Stimulated activated CD8-positive, alpha-beta memory T cell treated with anti-CD3 and anti-CD28 coated beads, Interleukin-12 subunit alpha, Interleukin-12 subunit beta, amount 100 ng/mL, for 1 hour (primary cell): ENCODE data around the gene SLC4A7.
"Not testable (repeated sequence)": the region's sequence is repeated elsewhere in the genome, so short reads cannot be mapped to it uniquely, and the experiment has no call there.

Source experiments
- DNase-seq: peaks from one replicate; pipeline ENCODE4 v3.0.0-alpha.2; 2020; ENCODE audit warnings: low read depth

SLC4A7 gene

GRCh38 chr3:27357665-27358258, 126.4 kb downstream of the SLC4A7 start:
- peak; percentile 27 for DNase-seq

GRCh38 chr3:27356976-27357375, 127.2 kb downstream of the SLC4A7 start:
- no peak for DNase-seq

GRCh38 chr3:27354588-27355203, 129.5 kb downstream of the SLC4A7 start:
- no peak for DNase-seq

- no peak for DNase-seq
These were observed 130.0 kb downstream of the SLC4A7 start for GRCh38 chr3:27354161-27354560.

DNA sequence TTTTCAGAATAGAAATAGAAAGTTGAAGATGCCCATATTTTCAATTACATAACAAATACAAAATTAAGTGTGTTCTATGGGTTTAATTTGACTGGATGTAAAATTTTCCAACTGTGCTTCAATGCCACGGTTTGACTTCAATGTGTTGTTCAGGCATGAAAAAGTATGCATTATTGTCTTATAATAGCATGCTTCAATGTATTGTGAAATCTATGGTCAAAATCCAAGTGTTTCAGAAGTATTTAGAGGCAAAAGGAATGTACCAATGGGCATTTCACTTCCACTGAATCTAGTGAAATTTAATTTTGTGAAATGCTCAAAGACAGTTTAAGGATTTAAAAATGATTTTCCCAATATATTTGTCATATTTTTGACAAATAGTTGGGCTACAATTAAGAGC, 131.0 kb downstream of the SLC4A7 start:
- DNase-seq, result no peak

GRCh38 chr3:27352047-27352446, 132.1 kb downstream of the SLC4A7 start:
- DNase-seq, result no peak

DNA sequence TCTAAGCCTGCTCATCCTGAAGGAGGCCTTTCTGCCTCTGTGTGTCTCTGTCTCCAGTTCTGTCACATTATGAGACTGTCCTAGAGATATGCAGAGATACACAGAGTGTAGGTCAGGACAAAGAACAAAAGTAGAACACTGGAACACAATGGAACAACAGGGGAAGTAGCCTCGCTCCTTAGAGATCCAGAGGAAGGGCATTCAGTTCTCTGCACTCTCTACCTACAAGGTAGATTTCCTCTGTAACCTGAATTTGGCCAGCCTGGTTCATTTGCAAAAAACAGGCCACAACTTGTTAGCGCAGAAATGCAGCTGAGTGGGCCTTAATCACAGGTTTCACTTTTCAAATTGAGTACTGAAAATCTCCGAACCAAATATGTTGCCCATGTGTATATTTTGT, 134.4 kb downstream of the SLC4A7 start:
- no peak for DNase-seq

GRCh38 chr3:27345959-27346865, 138.0 kb downstream of the SLC4A7 start:
- no peak for DNase-seq

GRCh38 chr3:27345493-27345892, 138.7 kb downstream of the SLC4A7 start:
- DNase-seq, result no peak

DNA sequence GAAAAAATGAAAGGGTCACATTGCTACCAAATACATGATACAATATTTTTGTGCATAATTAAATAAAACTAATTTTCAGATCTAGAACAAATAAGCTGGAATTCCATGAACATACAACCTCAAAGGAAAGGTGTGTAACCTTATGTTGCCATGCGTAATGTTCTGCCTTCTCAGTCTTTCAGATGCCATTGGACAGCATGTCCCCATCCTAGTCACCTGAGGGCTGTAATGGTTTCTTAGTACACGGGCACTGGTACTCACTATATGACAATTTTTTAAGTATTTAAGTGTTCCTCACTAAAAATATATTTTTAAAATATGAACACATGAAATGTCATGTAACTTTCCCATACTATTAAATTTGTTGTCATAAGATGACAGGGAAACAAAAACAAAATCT, 139.1 kb downstream of the SLC4A7 start:
- DNase-seq, result no peak

GRCh38 chr3:27344192-27344591, 140.0 kb downstream of the SLC4A7 start:
- DNase-seq, result no peak

DNA sequence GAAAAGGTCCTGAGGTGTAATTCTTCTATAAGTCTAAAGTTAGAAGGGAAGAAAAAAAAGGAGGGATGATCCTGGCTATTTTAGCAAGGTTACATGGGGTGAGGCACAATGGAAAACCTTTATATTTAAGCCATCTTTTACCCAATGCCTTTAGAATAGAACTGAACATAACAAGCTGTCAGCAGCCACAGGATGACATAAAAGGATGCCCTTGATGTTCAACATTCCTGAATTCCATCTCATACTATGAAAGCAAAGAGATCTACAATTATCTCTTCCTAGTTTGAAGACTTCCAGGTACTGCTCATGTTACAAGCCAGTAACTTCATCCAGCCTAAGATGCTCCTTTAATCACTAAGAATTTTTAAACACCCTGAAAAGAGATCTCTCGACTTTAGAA, 141.9 kb downstream of the SLC4A7 start:
- DNase-seq, result no peak

DNA sequence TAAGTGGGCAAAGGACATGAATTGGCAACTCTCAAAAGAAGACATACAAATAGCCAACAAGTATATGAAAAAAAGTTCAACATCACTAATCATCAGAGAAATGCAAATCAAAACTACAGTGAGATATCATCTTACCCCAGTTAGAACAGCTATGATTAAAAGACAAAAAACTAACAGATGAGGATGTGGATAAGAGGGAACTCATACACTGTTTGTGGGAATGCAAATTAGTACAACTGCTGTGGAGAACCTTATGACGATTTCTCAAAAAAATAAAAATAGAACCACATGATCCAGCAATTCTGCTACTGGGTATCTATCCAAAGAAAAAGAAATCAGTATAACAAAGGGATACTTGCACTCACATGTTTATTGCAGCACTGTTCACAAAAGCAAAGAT, 143.7 kb downstream of the SLC4A7 start:
- no peak for DNase-seq

GRCh38 chr3:27335571-27335970, 148.6 kb downstream of the SLC4A7 start:
- DNase-seq, result no peak

GRCh38 chr3:27333843-27334242, 150.3 kb downstream of the SLC4A7 start:
- DNase-seq, result no peak

GRCh38 chr3:27328982-27329762, 155.0 kb downstream of the SLC4A7 start:
- DNase-seq, result not testable (repeated sequence)

DNA sequence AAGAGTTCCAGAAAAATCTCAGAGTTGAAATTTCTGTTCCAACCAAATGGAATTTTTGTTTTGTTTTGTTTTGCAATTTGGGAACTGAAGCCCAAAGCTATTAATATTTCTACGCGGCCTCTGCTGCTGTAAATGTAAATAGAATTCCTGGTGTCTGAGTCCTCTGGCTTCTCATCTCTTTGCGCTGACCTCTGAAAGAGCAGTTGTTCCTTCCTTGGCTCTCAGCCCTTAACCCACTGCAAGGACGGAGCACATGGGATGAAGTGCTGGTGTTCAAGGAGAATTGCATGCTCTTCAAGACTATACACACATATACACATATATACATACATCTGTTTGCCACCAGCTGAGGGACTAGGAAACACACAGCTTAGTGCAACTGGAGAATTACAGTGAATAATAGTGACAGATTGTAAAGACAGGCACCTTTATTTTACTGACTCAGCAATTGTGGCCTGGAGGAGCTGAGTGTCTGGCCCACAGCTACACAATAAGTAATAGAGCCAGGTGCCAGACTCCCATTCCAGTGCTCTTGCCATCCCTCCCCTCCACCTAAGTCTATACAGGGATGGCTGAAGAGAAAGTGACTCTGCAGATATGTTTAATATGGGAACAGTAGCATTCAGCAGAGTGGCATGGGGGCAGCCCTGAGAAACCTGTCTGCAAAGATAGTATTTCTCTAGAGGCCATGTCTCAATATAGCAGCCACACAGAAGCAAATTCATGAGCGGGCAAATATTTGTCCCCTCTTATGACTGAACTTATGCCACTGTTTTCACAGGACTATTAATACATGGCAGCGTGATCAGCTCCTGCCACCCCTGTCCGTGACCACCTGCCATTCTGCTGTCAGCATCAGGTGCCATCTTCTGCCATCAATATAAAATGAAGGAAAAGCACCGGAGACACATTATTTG, 157.3 kb downstream of the SLC4A7 start:
- DNase-seq, result no peak

GRCh38 chr3:27326202-27326601, 158.0 kb downstream of the SLC4A7 start:
- DNase-seq, result no peak

- no peak for DNase-seq
These were observed 158.8 kb downstream of the SLC4A7 start for GRCh38 chr3:27325419-27325818.

GRCh38 chr3:27324686-27325085, 159.5 kb downstream of the SLC4A7 start:
- no peak for DNase-seq

- no peak for DNase-seq
These were observed 161.1 kb downstream of the SLC4A7 start for GRCh38 chr3:27323087-27323570.
